ENCODE results near the gene DNAJB12. TPM values are rescaled to one million over a fixed set of nuclear protein-coding genes. Genes with fewer than 3 reads are reported as not detected.

Gene DNAJB12
- total RNA-seq, 1 donor from 2014 or later = 29.7 TPM

DNA sequence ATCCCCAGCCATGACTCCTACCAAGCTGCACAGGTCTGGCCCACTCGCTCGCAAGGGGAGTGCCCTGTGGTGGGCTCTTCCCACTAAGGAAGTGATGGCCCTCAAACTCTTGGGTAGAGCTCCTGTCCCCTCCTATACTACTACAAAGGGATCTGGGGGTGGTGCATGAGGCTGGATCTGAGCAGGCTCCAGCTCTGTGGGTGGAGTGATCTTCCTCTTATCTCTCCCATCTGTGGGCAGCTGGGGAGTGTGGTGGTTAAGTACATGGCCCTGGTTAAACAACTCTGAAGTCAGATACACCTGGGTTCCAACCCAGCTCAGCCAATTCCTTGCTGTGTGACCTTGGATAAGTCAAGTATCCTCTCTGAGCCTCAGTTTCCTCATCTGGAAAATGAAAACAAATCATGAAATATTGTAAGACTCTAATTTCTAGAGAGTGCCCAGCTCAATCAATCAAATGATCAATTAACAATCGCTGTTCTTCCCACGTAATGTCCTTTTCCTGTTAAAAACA, 63.6 kb downstream of the DNAJB12 start:
- Histone ChIP-seq H3K27ac (no peak overlapping the region), H3K4me1 (peaks cover 10% of the 10 kb centered on the region), H3K36me3 (no peaks in the 10 kb centered on the region), H3K4me3 (no peak overlapping the region), H3K27me3 (no peaks in the 10 kb centered on the region), H3K9me3 (no peaks in the 10 kb centered on the region)
- no peak for DNase-seq (ENCODE audit: extremely low spot score in 2 of 2)
- no peak for TF ChIP-seq POLR2A (IDR thresholded peaks at IDR 0.05)
- TF ChIP-seq POLR2AphosphoS5 (IDR thresholded peaks at IDR 0.05; ENCODE audit: insufficient read depth in 1 of 2, low read depth in 1 of 2) = no peak
- TF ChIP-seq CTCF (IDR thresholded peaks at IDR 0.05) = no peak
- intact Hi-C loops (cut with DNase I) = no loop called here

- DNase-seq (ENCODE audit: extremely low spot score in 2 of 2) = no peak
- intact Hi-C loops (cut with DNase I) = no loop called here
- Histone ChIP-seq H3K36me3 (no peaks in the 10 kb centered on the region), H3K27ac (no peak overlapping the region), H3K4me1 (peaks cover 20% of the 10 kb centered on the region), H3K27me3 (no peaks in the 10 kb centered on the region), H3K4me3 (no peak overlapping the region), H3K9me3 (no peaks in the 10 kb centered on the region)
- TF ChIP-seq POLR2A (IDR thresholded peaks at IDR 0.05) = no peak
Observed at GRCh38 chr10:72285972-72286521, 68.7 kb downstream of the DNAJB12 start.

DNA sequence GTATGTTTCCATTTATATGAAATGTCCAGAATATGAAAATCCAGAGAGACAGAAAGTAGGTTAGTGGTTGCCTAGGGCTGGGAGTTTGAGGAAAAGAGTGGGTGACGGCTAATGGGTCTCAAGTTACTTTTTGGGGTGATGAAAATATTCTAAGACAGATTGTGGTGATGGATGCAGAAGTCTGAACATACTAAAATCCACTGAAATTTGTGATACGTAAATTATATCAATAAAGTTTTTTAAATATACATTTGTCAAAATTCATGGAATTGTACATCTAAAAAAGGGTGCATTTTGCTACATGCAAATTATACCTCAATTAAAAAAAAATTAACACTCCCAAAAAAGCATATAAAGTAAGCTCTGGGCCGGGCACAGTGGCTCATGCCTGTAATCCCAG, 71.6 kb downstream of the DNAJB12 start:
- no peak for DNase-seq (ENCODE audit: extremely low spot score in 2 of 2)
- H3K27me3 ChIP-seq = no peaks in the 10 kb centered on the region
- no peak overlapping the region for H3K27ac ChIP-seq
- intact Hi-C loops (cut with DNase I) = no loop called here
- H3K4me1 ChIP-seq = peaks cover 20% of the 10 kb centered on the region
- H3K9me3 ChIP-seq = no peaks in the 10 kb centered on the region
- H3K36me3 ChIP-seq = no peaks in the 10 kb centered on the region
- no peak for TF ChIP-seq POLR2A (IDR thresholded peaks at IDR 0.05)
- no peak for TF ChIP-seq POLR2AphosphoS5 (IDR thresholded peaks at IDR 0.05; ENCODE audit: insufficient read depth in 1 of 2, low read depth in 1 of 2)
- no peak for TF ChIP-seq CTCF (IDR thresholded peaks at IDR 0.05)
- H3K4me3 ChIP-seq = no peak overlapping the region

Small RNAs within 50 kb of the gene (small RNA-seq; reads per million reads assigned to genes)
- gene RNU6-805P = not detected

Other genes starting within 250 kb of the DNAJB12 start
- 76.6 TPM for gene ANAPC16, start 138.9 kb downstream of the DNAJB12 start, total RNA-seq
- gene ASCC1, start 138.6 kb downstream of the DNAJB12 start, total RNA-seq = 38.5 TPM
- 1,063 TPM for gene DDIT4, start 81.0 kb downstream of the DNAJB12 start, total RNA-seq

Measured in vagina (tissue), 2 donors.